RWPE2 (cell line): Measurements from ENCODE around the gene MYO7A.

Experiments
- ATAC-seq: fragments of 200-7000 bp; cut with Tn5 transposase; 3 replicates; pipeline ENCODE4 v1.9.1; 2021; ENCODE audit warnings: low read depth
- DNase-seq: peaks from one replicate; pipeline ENCODE4 v3.0.0-alpha.2; 2020; ENCODE audit warnings: low spot score
- H3K27ac ChIP-seq: fragments of 450-650 bp; 2 replicates; pipeline ENCODE4 v1.5.1; 2017; ENCODE audit warnings: mild to moderate bottlenecking; ENCODE audit not compliant: poor library complexity, severe bottlenecking
- H3K27me3 ChIP-seq: fragments of 250-450 bp; sonication (Bioruptor Pico); 2 replicates; pipeline ENCODE4 v1.5.1; 2021; ENCODE audit warnings: mild to moderate bottlenecking, moderate library complexity; ENCODE audit not compliant: insufficient read depth, poor library complexity, severe bottlenecking
- H3K36me3 ChIP-seq: fragments of 250-450 bp; sonication (Bioruptor Pico); 2 replicates; pipeline ENCODE4 v1.5.1; 2020; ENCODE audit warnings: low read depth, mild to moderate bottlenecking, moderate library complexity
- H3K4me1 ChIP-seq: fragments of 250-450 bp; sonication (Bioruptor Pico); 2 replicates; pipeline ENCODE4 v1.5.1; 2021; ENCODE audit warnings: mild to moderate bottlenecking, moderate library complexity; ENCODE audit not compliant: insufficient read depth, poor library complexity, severe bottlenecking
- H3K4me3 ChIP-seq: fragments of 250-450 bp; sonication (Bioruptor Pico); 2 replicates; pipeline ENCODE4 v1.5.1; 2021; ENCODE audit warnings: mild to moderate bottlenecking, moderate library complexity; ENCODE audit not compliant: severe bottlenecking
- H3K9me3 ChIP-seq: fragments of 250-450 bp; sonication (Bioruptor Pico); 2 replicates; pipeline ENCODE4 v1.5.1; 2021; ENCODE audit warnings: mild to moderate bottlenecking, moderate library complexity; ENCODE audit not compliant: severe bottlenecking
- CTCF ChIP-seq: fragments of 450-650 bp; IDR thresholded peaks from one replicate; pipeline ENCODE4 v1.5.1; 2017; ENCODE audit warnings: mild to moderate bottlenecking, moderate library complexity; ENCODE audit not compliant: poor library complexity, severe bottlenecking

Gene MYO7A

GRCh38 chr11:77155556-77156130, 27.6 kb downstream of the MYO7A start:
- H3K4me1 ChIP-seq: no peaks in the 10 kb centered on the region
- H3K4me3 ChIP-seq: no peak overlapping the region
- H3K9me3 ChIP-seq: no peaks in the 10 kb centered on the region
- no peak overlapping the region for H3K27ac ChIP-seq
- DNase-seq (no peak), ATAC-seq (no peak)
- H3K27me3 ChIP-seq: no peaks in the 10 kb centered on the region
- H3K36me3 ChIP-seq: no peaks in the 10 kb centered on the region
- TF ChIP-seq CTCF: no peak

GRCh38 chr11:77156396-77157195, 28.6 kb downstream of the MYO7A start:
- TF ChIP-seq CTCF: no peak
- H3K27ac ChIP-seq: no peak overlapping the region
- H3K4me1 ChIP-seq: no peaks in the 10 kb centered on the region
- H3K9me3 ChIP-seq: no peaks in the 10 kb centered on the region
- no peak overlapping the region for H3K4me3 ChIP-seq
- ATAC-seq (no peak), DNase-seq (no peak)
- no peaks in the 10 kb centered on the region for H3K36me3 ChIP-seq
- H3K27me3 ChIP-seq: no peaks in the 10 kb centered on the region

- no peak for TF ChIP-seq CTCF
- no peak for ATAC-seq
These were observed 30.1 kb downstream of the MYO7A start for GRCh38 chr11:77158041-77158695.

GRCh38 chr11:77159219-77159936, 31.3 kb downstream of the MYO7A start:
- H3K4me1 ChIP-seq: no peaks in the 10 kb centered on the region
- ATAC-seq (no peak), DNase-seq (no peak)
- H3K36me3 ChIP-seq: no peaks in the 10 kb centered on the region
- no peak overlapping the region for H3K27ac ChIP-seq
- H3K4me3 ChIP-seq: no peak overlapping the region
- TF ChIP-seq CTCF: no peak
- H3K27me3 ChIP-seq: no peaks in the 10 kb centered on the region
- no peaks in the 10 kb centered on the region for H3K9me3 ChIP-seq

More at GRCh38 chr11:77158041-77158695, 30.1 kb downstream of the MYO7A start:
- no peak overlapping the region for H3K27ac ChIP-seq
- no peaks in the 10 kb centered on the region for H3K9me3 ChIP-seq
- H3K4me1 ChIP-seq: no peaks in the 10 kb centered on the region
- no peak overlapping the region for H3K4me3 ChIP-seq
- H3K27me3 ChIP-seq: no peaks in the 10 kb centered on the region
- H3K36me3 ChIP-seq: no peaks in the 10 kb centered on the region
- no peak for DNase-seq
